ENCODE measurements around the gene PDX1.

The PDX1 gene

DNA sequence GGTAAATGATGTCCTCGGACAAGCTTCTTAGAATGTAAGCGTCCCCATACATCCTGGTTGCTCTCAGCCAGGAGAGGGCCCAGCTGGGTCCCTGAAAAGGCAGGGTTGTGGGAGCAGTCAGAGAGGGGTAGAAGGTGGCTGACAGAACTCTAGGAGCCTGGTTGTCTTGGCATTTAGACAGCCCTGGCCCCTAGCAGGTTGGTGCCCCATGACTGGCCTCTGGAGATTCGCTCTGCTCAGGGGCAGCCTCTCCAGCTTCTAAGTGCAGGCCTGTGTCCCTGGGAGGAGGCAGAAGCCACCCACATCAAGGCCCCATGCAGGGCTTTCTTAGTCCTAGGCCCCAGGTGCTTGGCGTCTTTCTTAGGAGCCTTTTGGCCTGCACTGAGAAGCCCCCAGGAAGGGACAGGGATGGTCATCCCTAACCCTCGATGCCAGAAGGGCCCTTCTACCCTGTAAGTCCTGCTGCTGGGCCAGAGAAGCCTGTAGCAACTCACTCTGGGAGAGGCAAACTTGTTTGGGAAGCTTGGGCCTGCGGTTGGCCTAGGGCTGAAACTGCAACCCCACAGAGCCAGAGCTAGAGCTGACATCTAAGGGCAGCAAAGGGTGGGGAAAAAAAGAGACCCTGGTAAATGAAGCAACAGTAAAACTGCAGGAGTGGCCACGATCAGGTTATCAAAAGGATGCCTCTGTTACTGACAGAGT is 52.1 kb downstream of the PDX1 start:
- no peak for DNase-seq

DNA sequence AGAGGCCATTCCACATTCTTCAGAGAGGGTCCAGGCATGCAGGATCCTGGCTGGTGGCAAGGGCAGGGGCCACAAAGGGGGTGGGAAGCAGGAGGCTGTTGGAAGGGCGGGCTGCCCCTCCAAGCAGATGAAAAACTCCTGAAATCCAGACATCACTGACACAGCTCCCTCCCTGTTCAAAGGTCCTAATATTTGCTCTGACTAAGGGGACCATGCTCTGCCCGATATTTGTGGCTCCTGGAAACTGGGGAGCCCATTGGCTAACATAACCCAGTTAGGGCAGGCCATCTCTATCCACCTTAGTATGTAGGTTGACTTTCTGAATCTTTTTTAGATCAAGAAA is 52.6 kb downstream of the PDX1 start:
- no peak for DNase-seq

DNA sequence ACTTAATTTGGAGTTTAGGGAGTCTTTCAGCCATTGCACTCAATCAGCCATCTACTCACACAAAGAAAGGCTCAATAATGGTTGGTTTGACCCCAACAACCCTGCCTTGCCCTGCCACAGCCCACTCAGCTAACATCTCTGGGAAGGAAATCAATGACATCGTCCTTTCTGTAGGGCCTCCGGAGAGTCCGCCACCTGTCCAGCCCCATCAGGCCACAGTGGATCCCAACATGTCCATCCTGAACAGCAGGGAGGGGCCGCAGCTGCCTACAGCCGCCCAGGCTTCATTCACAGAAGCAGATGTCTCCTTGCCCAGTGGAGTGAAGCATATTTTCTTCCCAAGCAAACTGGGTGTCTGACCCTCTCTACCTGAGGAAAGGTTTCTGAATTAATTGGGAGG is 53.5 kb downstream of the PDX1 start:
- no peak for DNase-seq

DNA sequence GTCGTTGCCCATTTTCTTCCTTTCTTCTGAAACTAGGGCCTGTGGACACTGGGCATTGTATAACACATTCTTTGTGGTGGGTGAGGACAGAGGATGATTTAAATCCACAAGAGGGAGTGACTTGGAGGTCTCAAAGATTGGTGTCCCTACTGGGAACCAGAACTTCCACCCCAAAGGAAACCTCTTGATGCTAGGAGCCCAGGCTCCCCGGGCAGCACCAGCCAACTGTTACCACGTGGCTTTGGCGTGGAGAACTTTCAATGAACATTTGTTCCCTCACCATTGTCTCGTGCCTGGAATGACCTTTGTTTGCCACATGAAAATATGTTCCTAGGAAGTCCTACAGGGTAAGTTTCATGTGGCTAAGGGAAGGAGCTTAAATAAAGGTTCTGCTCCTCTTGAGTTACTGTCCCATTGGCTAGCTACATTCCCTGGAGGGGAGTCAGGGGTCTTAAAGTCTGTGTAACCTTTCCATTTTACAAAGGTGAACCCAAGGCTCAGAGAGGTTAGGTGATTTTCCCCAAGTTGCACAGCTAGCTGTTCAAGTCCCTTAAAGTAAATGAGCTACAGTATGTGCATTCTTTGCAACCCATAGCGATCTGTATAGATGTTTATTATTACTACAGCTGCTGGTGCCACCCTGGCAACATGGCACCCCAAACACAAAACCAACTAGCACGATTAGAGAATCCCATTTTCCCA is 54.3 kb downstream of the PDX1 start:
- no peak for DNase-seq

All from DMS79 (cell line).